Mesenchymal stem cell (in vitro differentiated cells and primary cell): ENCODE results near the gene PLGRKT.
"Not testable (repeated sequence)": the region's sequence is repeated elsewhere in the genome, so short reads cannot be mapped to it uniquely, and the experiment has no call there.

Source experiments
- DNase-seq: peaks from one replicate; pipeline ENCODE4 v3.0.0-alpha.2; 2013
- H2AFZ ChIP-seq: one replicate; pipeline ENCODE4 v1.6.1; 2013; ENCODE audit warnings: low read depth, mild to moderate bottlenecking, control low read depth, inconsistent platforms, low read length, moderate library complexity
- H2AK5ac ChIP-seq: 2 replicates; pipeline ENCODE4 v1.6.1; 2013; ENCODE audit warnings: low read length, moderate library complexity, mild to moderate bottlenecking, inconsistent platforms; ENCODE audit not compliant: severe bottlenecking
- H2BK120ac ChIP-seq: one replicate; pipeline ENCODE4 v1.6.1; 2013; ENCODE audit warnings: low read depth, mild to moderate bottlenecking, inconsistent platforms, low read length, moderate library complexity
- H2BK12ac ChIP-seq, 2 experiments: one replicate each; pipeline ENCODE4 v1.6.1; 2013; ENCODE audit warnings: inconsistent platforms in 2 of 2, low read length in 2 of 2, mild to moderate bottlenecking in 2 of 2, moderate library complexity in 2 of 2, control low read depth in 1 of 2
- H2BK15ac ChIP-seq: one replicate; pipeline ENCODE4 v1.6.1; 2013; ENCODE audit warnings: mild to moderate bottlenecking, low read depth, inconsistent platforms; ENCODE audit not compliant: poor library complexity, severe bottlenecking
- H2BK5ac ChIP-seq: 2 replicates; pipeline ENCODE4 v1.6.1; 2013; ENCODE audit warnings: low read depth, mild to moderate bottlenecking, low read length, control low read depth, inconsistent platforms; ENCODE audit not compliant: poor library complexity, severe bottlenecking
- H3K14ac ChIP-seq, 2 experiments: one replicate each; pipeline ENCODE4 v1.6.1; 2013; ENCODE audit warnings: inconsistent platforms in 2 of 2, low read length in 2 of 2, control low read depth in 1 of 2, mild to moderate bottlenecking in 1 of 2, moderate library complexity in 1 of 2
- H3K18ac ChIP-seq, 2 experiments: one replicate each; pipeline ENCODE4 v1.6.1; 2013; ENCODE audit warnings: inconsistent platforms in 2 of 2, low read length in 2 of 2, control low read depth in 1 of 2, low read depth in 1 of 2, mild to moderate bottlenecking in 1 of 2
- H3K23ac ChIP-seq, 2 experiments: one replicate each; pipeline ENCODE4 v1.6.1; 2013; ENCODE audit warnings: inconsistent platforms in 2 of 2, low read length in 2 of 2, mild to moderate bottlenecking in 2 of 2, moderate library complexity in 2 of 2, control low read depth in 1 of 2
- H3K27ac ChIP-seq: 2 replicates; pipeline ENCODE4 v1.5.1; 2013; ENCODE audit warnings: mild to moderate bottlenecking, moderate library complexity, low read length, control low read depth, inconsistent platforms; ENCODE audit not compliant: poor library complexity, severe bottlenecking
- H3K27me3 ChIP-seq, 2 experiments: 2 replicates each; pipeline versions ENCODE4 v1.6.1 to v1.7.0; 2013; ENCODE audit warnings: low read length in 2 of 2, mild to moderate bottlenecking in 2 of 2, moderate library complexity in 2 of 2, control low read depth in 1 of 2, inconsistent platforms in 1 of 2; ENCODE audit not compliant: control insufficient read depth in 1 of 2, insufficient read depth in 1 of 2
- H3K36me3 ChIP-seq, 2 experiments: 2 replicates each; pipeline versions ENCODE4 v1.6.1 to v1.7.0; 2013; ENCODE audit warnings: low read length in 2 of 2, control low read depth in 1 of 2, inconsistent platforms in 1 of 2, low read depth in 1 of 2, mild to moderate bottlenecking in 1 of 2; ENCODE audit not compliant: insufficient read depth in 2 of 2, control insufficient read depth in 1 of 2
- H3K4ac ChIP-seq, 2 experiments: one replicate each; pipeline ENCODE4 v1.6.1; 2013; ENCODE audit warnings: inconsistent platforms in 2 of 2, low read length in 2 of 2, mild to moderate bottlenecking in 2 of 2, moderate library complexity in 2 of 2, control low read depth in 1 of 2, low read depth in 1 of 2
- H3K4me1 ChIP-seq: 2 replicates; pipeline ENCODE4 v1.6.1; 2013; ENCODE audit warnings: low read depth, low read length, control low read depth; ENCODE audit not compliant: control insufficient read depth, insufficient read depth
- H3K4me2 ChIP-seq: 2 replicates; pipeline ENCODE4 v1.6.1; 2013; ENCODE audit warnings: low read length, mild to moderate bottlenecking, inconsistent platforms; ENCODE audit not compliant: poor library complexity, severe bottlenecking
- H3K4me3 ChIP-seq, 2 experiments: 2 replicates each; pipeline versions ENCODE4 v1.5.1 to v1.7.0; 2013; ENCODE audit warnings: low read length in 2 of 2, mild to moderate bottlenecking in 2 of 2, control low read depth in 1 of 2, low read depth in 1 of 2; ENCODE audit not compliant: insufficient read depth in 1 of 2
- H3K79me1 ChIP-seq: replicated peaks from 2 replicates; pipeline ENCODE4 v1.6.1; 2013; ENCODE audit warnings: mild to moderate bottlenecking, control low read depth, low read length, inconsistent platforms; ENCODE audit not compliant: poor library complexity, severe bottlenecking
- H3K9ac ChIP-seq: 2 replicates; pipeline ENCODE4 v1.7.0; 2013; ENCODE audit warnings: mild to moderate bottlenecking, low read length, moderate library complexity
- H3K9me3 ChIP-seq: 2 replicates; pipeline ENCODE4 v1.7.0; 2013; ENCODE audit warnings: mild to moderate bottlenecking, low read length; ENCODE audit not compliant: control insufficient read depth
- H4K8ac ChIP-seq: one replicate; pipeline ENCODE4 v1.6.1; 2013; ENCODE audit warnings: inconsistent platforms, mild to moderate bottlenecking, low read length, moderate library complexity
- H4K91ac ChIP-seq: one replicate; pipeline ENCODE4 v1.6.1; 2013; ENCODE audit warnings: mild to moderate bottlenecking, low read length, inconsistent platforms
- WGBS: methylation state at CpG from one replicate; pipeline ENCODE4 v1.1.7; 2013; ENCODE audit warnings: mixed read lengths; 5-methylcytosine and 5-hydroxymethylcytosine counted together

PLGRKT gene

GRCh38 chr9:5408596-5408995, 29.1 kb downstream of the PLGRKT start:
- 96% methylated on average over 1 of the region's 1 CpG for WGBS
- H3K36me3 ChIP-seq: peaks cover 0 to 4% of the 10 kb centered on the region in 2 experiments
- H3K27ac ChIP-seq: no peak overlapping the region

GRCh38 chr9:5402217-5402616, 35.5 kb downstream of the PLGRKT start:
- Histone ChIP-seq H3K27ac (no peak overlapping the region), H3K79me1 (peaks cover 2% of the 10 kb centered on the region), H3K27me3 (no peaks in the 10 kb centered on the region), H3K9me3 (peaks cover 5% of the 10 kb centered on the region), H3K4me3 (no peak overlapping the region), H3K23ac (no peak overlapping the region), H4K91ac (no peak overlapping the region), H3K14ac (no peak overlapping the region), H3K18ac (no peak overlapping the region), H3K9ac (no peak overlapping the region), H2BK120ac (no peak overlapping the region), H2AFZ (no peak overlapping the region), H2BK5ac (no peak overlapping the region), H2AK5ac (no peak overlapping the region), H2BK12ac (no peak overlapping the region), H4K8ac (no peak overlapping the region), H3K4me1 (no peaks in the 10 kb centered on the region), H3K4me2 (no peak overlapping the region), H3K4ac (no peak overlapping the region), H3K36me3 (no peaks in the 10 kb centered on the region), H2BK15ac (no peak overlapping the region)
- DNase-seq: no peak

More at GRCh38 chr9:5408596-5408995, 29.1 kb downstream of the PLGRKT start:
- Histone ChIP-seq H3K27me3 (no peaks in the 10 kb centered on the region), H2AK5ac (no peak overlapping the region), H3K18ac (no peak overlapping the region), H2BK12ac (no peak overlapping the region), H2BK120ac (no peak overlapping the region), H3K9me3 (peaks cover 19% of the 10 kb centered on the region), H3K4me3 (no peak overlapping the region), H4K8ac (no peak overlapping the region), H2AFZ (no peak overlapping the region), H3K79me1 (peaks cover 2% of the 10 kb centered on the region), H2BK5ac (no peak overlapping the region), H2BK15ac (no peak overlapping the region), H3K9ac (no peak overlapping the region), H3K4me1 (no peaks in the 10 kb centered on the region), H3K4ac (no peak overlapping the region), H3K14ac (no peak overlapping the region), H4K91ac (no peak overlapping the region), H3K23ac (no peak overlapping the region), H3K4me2 (no peak overlapping the region)
- no peak for DNase-seq

GRCh38 chr9:5397547-5397946, 40.2 kb downstream of the PLGRKT start:
- not testable (repeated sequence) for H2BK5ac ChIP-seq, H3K23ac ChIP-seq, H3K27me3 ChIP-seq, H3K4ac ChIP-seq, H3K4me1 ChIP-seq, DNase-seq, H3K79me1 ChIP-seq, H4K8ac ChIP-seq, H3K4me3 ChIP-seq, H3K4me2 ChIP-seq, H3K14ac ChIP-seq, H3K18ac ChIP-seq, H3K27ac ChIP-seq, H3K9ac ChIP-seq, H3K9me3 ChIP-seq, H2AK5ac ChIP-seq, H2AFZ ChIP-seq, H2BK15ac ChIP-seq, H3K36me3 ChIP-seq, H2BK120ac ChIP-seq, H4K91ac ChIP-seq, H2BK12ac ChIP-seq
- WGBS: 92% methylated on average over 2 of the region's 3 CpGs

- no peaks in the 10 kb centered on the region for H3K27me3 ChIP-seq
- H3K4me2 ChIP-seq: no peak overlapping the region
- no peak overlapping the region for H2BK15ac ChIP-seq
- no peak overlapping the region for H3K4ac ChIP-seq
- H3K9me3 ChIP-seq: no peaks in the 10 kb centered on the region
- H3K14ac ChIP-seq: no peak overlapping the region
- DNase-seq: no peak
- no peak overlapping the region for H3K27ac ChIP-seq
- no peak overlapping the region for H4K91ac ChIP-seq
- H2BK12ac ChIP-seq: no peak overlapping the region
- no peak overlapping the region for H2BK5ac ChIP-seq
- no peak overlapping the region for H2AK5ac ChIP-seq
- no peak overlapping the region for H4K8ac ChIP-seq
- no peaks in the 10 kb centered on the region for H3K79me1 ChIP-seq
- H3K4me3 ChIP-seq: no peak overlapping the region
- H3K4me1 ChIP-seq: no peaks in the 10 kb centered on the region
- H3K18ac ChIP-seq: no peak overlapping the region
- H2BK120ac ChIP-seq: no peak overlapping the region
- no peak overlapping the region for H3K23ac ChIP-seq
- H3K9ac ChIP-seq: no peak overlapping the region
- no peak overlapping the region for H2AFZ ChIP-seq
- H3K36me3 ChIP-seq: no peaks in the 10 kb centered on the region
These were observed 42.3 kb downstream of the PLGRKT start for GRCh38 chr9:5395428-5395827.
